GM12878 (cell line): ENCODE measurements around the gene PPP2R5D.

ENCODE experiments used
- DPF2 ChIP-seq: fragments of 450-650 bp; IDR thresholded peaks from 2 replicates; pipeline ENCODE4 v1.6.1; 2017; ENCODE audit warnings: mild to moderate bottlenecking
- HDAC6 ChIP-seq: fragments of 200-600 bp; sonication (generic); IDR thresholded peaks from one replicate; pipeline ENCODE4 v1.8.0; 2017; ENCODE audit warnings: antibody characterized with exemption; ENCODE audit not compliant: unreplicated experiment
- SRF ChIP-seq, 2 experiments: IDR thresholded peaks; 2 replicates each; pipeline ENCODE4 v1.6.1; 2011; ENCODE audit warnings: low read depth in 2 of 2, low read length in 2 of 2, mild to moderate bottlenecking in 1 of 2, moderate library complexity in 1 of 2
- TF ChIP-seq, protein P1 (sequence below), 3 experiments: IDR thresholded peaks in 2 of 3; conservative IDR thresholded peaks in 1 of 3; 2 replicates each; pipeline ENCODE4 v1.5.1; 2011; ENCODE audit warnings: low read depth in 3 of 3, low read length in 3 of 3, mild to moderate bottlenecking in 3 of 3, control low read depth in 2 of 3, moderate library complexity in 2 of 3, inconsistent platforms in 1 of 3, mixed read lengths in 1 of 3; ENCODE audit not compliant: control insufficient read depth in 2 of 3, insufficient read depth in 1 of 3; ENCODE audit errors: extremely low read depth in 1 of 3
- TF ChIP-seq, protein P2 (sequence below): fragments of 450-650 bp; IDR thresholded peaks from 2 replicates; pipeline ENCODE4 v1.6.1; 2018; ENCODE audit warnings: borderline replicate concordance, mild to moderate bottlenecking; ENCODE audit not compliant: partially characterized antibody
- TF ChIP-seq, protein P3 (sequence below): fragments of 450-650 bp; IDR thresholded peaks from 2 replicates; pipeline ENCODE4 v1.6.1; 2016; ENCODE audit warnings: mild to moderate bottlenecking
- TF ChIP-seq, protein P4 (sequence below): IDR thresholded peaks from 2 replicates; pipeline ENCODE4 v1.6.1; 2012; ENCODE audit warnings: improper control_type of control experiment, low read depth, low read length; ENCODE audit not compliant: insufficient replicate concordance

DNA sequence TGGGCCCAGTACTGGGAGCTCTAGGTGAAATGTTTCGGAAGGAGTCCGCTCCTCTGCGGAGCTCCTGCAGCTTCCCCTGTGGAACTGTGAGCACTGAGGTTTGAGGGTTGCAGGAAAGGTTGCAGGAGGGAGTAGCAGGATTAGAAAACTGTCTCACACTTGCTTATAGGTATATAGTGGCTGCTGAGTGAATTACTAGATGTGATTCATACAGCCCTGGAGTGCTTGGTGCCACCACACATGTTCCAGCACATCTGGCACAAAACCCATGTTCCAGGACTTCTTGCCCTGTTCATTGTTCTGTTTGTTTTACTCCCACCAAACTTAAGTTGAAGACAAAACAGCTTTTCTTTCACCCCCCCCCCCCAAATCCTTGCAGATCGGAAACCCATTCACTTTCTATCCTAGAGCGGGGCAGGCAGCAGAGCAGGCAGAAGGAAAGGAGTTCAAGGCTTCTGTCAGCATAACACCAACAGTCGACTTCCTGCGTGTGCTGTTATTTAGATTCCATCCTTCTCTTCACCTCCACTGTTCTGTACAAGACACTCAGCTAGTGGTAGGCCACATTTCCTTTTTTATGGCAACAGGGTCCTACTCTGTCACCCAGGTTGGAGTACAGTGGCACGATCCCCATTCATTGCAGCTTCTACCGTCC lies 4.7 kb upstream of the PPP2R5D start:
- TF ChIP-seq, protein P1, sequence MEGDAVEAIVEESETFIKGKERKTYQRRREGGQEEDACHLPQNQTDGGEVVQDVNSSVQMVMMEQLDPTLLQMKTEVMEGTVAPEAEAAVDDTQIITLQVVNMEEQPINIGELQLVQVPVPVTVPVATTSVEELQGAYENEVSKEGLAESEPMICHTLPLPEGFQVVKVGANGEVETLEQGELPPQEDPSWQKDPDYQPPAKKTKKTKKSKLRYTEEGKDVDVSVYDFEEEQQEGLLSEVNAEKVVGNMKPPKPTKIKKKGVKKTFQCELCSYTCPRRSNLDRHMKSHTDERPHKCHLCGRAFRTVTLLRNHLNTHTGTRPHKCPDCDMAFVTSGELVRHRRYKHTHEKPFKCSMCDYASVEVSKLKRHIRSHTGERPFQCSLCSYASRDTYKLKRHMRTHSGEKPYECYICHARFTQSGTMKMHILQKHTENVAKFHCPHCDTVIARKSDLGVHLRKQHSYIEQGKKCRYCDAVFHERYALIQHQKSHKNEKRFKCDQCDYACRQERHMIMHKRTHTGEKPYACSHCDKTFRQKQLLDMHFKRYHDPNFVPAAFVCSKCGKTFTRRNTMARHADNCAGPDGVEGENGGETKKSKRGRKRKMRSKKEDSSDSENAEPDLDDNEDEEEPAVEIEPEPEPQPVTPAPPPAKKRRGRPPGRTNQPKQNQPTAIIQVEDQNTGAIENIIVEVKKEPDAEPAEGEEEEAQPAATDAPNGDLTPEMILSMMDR (IDR thresholded peaks at IDR 0.05 in 2 of 3, conservative IDR thresholded peaks at IDR 0.05 in 1 of 3; ENCODE audit: control insufficient read depth in 2 of 3, extremely low read depth in 1 of 3, insufficient read depth in 1 of 3, low read depth in 3 of 3, low read length in 3 of 3): no peak
- TF ChIP-seq DPF2 (no peak), SRF (IDR thresholded peaks at IDR 0.05; ENCODE audit: low read depth in 2 of 2, low read length in 2 of 2) (no peak), HDAC6 (no peak)
- TF ChIP-seq, protein P2, sequence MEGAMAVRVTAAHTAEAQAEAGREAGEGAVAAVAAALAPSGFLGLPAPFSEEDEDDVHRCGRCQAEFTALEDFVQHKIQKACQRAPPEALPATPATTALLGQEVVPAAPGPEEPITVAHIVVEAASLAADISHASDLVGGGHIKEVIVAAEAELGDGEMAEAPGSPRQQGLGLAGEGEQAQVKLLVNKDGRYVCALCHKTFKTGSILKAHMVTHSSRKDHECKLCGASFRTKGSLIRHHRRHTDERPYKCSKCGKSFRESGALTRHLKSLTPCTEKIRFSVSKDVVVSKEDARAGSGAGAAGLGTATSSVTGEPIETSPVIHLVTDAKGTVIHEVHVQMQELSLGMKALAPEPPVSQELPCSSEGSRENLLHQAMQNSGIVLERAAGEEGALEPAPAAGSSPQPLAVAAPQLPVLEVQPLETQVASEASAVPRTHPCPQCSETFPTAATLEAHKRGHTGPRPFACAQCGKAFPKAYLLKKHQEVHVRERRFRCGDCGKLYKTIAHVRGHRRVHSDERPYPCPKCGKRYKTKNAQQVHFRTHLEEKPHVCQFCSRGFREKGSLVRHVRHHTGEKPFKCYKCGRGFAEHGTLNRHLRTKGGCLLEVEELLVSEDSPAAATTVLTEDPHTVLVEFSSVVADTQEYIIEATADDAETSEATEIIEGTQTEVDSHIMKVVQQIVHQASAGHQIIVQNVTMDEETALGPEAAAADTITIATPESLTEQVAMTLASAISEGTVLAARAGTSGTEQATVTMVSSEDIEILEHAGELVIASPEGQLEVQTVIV: no peak
- TF ChIP-seq, protein P3, sequence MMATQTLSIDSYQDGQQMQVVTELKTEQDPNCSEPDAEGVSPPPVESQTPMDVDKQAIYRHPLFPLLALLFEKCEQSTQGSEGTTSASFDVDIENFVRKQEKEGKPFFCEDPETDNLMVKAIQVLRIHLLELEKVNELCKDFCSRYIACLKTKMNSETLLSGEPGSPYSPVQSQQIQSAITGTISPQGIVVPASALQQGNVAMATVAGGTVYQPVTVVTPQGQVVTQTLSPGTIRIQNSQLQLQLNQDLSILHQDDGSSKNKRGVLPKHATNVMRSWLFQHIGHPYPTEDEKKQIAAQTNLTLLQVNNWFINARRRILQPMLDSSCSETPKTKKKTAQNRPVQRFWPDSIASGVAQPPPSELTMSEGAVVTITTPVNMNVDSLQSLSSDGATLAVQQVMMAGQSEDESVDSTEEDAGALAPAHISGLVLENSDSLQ: no peak
- TF ChIP-seq, protein P4, sequence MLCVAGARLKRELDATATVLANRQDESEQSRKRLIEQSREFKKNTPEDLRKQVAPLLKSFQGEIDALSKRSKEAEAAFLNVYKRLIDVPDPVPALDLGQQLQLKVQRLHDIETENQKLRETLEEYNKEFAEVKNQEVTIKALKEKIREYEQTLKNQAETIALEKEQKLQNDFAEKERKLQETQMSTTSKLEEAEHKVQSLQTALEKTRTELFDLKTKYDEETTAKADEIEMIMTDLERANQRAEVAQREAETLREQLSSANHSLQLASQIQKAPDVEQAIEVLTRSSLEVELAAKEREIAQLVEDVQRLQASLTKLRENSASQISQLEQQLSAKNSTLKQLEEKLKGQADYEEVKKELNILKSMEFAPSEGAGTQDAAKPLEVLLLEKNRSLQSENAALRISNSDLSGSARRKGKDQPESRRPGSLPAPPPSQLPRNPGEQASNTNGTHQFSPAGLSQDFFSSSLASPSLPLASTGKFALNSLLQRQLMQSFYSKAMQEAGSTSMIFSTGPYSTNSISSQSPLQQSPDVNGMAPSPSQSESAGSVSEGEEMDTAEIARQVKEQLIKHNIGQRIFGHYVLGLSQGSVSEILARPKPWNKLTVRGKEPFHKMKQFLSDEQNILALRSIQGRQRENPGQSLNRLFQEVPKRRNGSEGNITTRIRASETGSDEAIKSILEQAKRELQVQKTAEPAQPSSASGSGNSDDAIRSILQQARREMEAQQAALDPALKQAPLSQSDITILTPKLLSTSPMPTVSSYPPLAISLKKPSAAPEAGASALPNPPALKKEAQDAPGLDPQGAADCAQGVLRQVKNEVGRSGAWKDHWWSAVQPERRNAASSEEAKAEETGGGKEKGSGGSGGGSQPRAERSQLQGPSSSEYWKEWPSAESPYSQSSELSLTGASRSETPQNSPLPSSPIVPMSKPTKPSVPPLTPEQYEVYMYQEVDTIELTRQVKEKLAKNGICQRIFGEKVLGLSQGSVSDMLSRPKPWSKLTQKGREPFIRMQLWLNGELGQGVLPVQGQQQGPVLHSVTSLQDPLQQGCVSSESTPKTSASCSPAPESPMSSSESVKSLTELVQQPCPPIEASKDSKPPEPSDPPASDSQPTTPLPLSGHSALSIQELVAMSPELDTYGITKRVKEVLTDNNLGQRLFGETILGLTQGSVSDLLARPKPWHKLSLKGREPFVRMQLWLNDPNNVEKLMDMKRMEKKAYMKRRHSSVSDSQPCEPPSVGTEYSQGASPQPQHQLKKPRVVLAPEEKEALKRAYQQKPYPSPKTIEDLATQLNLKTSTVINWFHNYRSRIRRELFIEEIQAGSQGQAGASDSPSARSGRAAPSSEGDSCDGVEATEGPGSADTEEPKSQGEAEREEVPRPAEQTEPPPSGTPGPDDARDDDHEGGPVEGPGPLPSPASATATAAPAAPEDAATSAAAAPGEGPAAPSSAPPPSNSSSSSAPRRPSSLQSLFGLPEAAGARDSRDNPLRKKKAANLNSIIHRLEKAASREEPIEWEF: no peak
